Activated CD4-positive, alpha-beta memory T cell treated with anti-CD3 and anti-CD28 coated beads for 36 hours (primary cell): ENCODE results near the gene ATRNL1. TPM values are rescaled to one million over a fixed set of nuclear protein-coding genes. Genes with fewer than 3 reads are reported as not detected.
"Not testable (repeated sequence)": the region's sequence is repeated elsewhere in the genome, so short reads cannot be mapped to it uniquely, and the experiment has no call there.

ENCODE experiments used
- CTCF ChIA-PET: fragments of 350-600 bp; sonication (Branson Sonifier 250); formaldehyde crosslinking; loops from one replicate; lab custom pipeline; 2021; ENCODE audit warnings: antibody characterized with exemption, inconsistent platforms; lab: Charles Lee
- POLR2A ChIA-PET: fragments of 350-600 bp; sonication (Branson Sonifier 250); formaldehyde crosslinking; loops from one replicate; lab custom pipeline; 2021; ENCODE audit warnings: antibody characterized with exemption; lab: Charles Lee
- DNase-seq: peaks from one replicate; pipeline ENCODE4 v3.0.0-alpha.2; 2020
- H3K27ac Mint-ChIP-seq: one replicate; pipeline ENCODE4 v1.8.0; 2021; ENCODE audit warnings: mixed read lengths
- H3K27me3 Mint-ChIP-seq: one replicate; pipeline ENCODE4 v1.8.0; 2021; ENCODE audit warnings: mixed read lengths
- H3K36me3 Mint-ChIP-seq: one replicate; pipeline ENCODE4 v1.8.0; 2021; ENCODE audit warnings: mixed read lengths
- H3K4me1 Mint-ChIP-seq: one replicate; pipeline ENCODE4 v1.8.0; 2021; ENCODE audit warnings: low read depth, mixed read lengths
- H3K4me3 Mint-ChIP-seq: one replicate; pipeline ENCODE4 v1.8.0; 2021; ENCODE audit warnings: mild to moderate bottlenecking, mixed read lengths
- H3K9me3 Mint-ChIP-seq: one replicate; pipeline ENCODE4 v1.8.0; 2021; ENCODE audit warnings: mixed read lengths
- intact Hi-C: fragments of 100-400 bp; cut with micrococcal nuclease; formaldehyde crosslinking; loops from one replicate; pipeline ENCODE4 v1.15.1; 2023
- total RNA-seq, 2 experiments: library from RNA; stranded (reverse); gene quantifications; one replicate each; pipeline ENCODE4 v1.2.3, GENCODE V29; 2021

ATRNL1 gene
- total RNA-seq, 2 experiments from 2014 or later = 0.12 to 0.17 TPM

- H3K36me3 Mint-ChIP-seq, H3K27ac Mint-ChIP-seq, H3K27me3 Mint-ChIP-seq, DNase-seq, H3K4me3 Mint-ChIP-seq, CTCF ChIA-PET, H3K4me1 Mint-ChIP-seq, intact Hi-C loops, POLR2A ChIA-PET: not testable (repeated sequence)
- peaks cover 13% of the 10 kb centered on the region for H3K9me3 Mint-ChIP-seq
These were observed 160.6 kb downstream of the ATRNL1 start for GRCh38 chr10:115253765-115254164.

GRCh38 chr10:115272482-115272881 lies 179.3 kb downstream of the ATRNL1 start:
- H3K27ac Mint-ChIP-seq = no peak overlapping the region
- POLR2A ChIA-PET = no interaction called here
- H3K4me1 Mint-ChIP-seq = no peaks in the 10 kb centered on the region
- DNase-seq = no peak
- H3K36me3 Mint-ChIP-seq = no peaks in the 10 kb centered on the region
- intact Hi-C loops = no loop called here
- H3K27me3 Mint-ChIP-seq = no peaks in the 10 kb centered on the region
- no peak overlapping the region for H3K4me3 Mint-ChIP-seq
- CTCF ChIA-PET = no interaction called here
- H3K9me3 Mint-ChIP-seq = no peaks in the 10 kb centered on the region

- no peaks in the 10 kb centered on the region for H3K9me3 Mint-ChIP-seq
- H3K36me3 Mint-ChIP-seq = no peaks in the 10 kb centered on the region
- no peak for DNase-seq
- no peaks in the 10 kb centered on the region for H3K27me3 Mint-ChIP-seq
- POLR2A ChIA-PET = no interaction called here
- H3K27ac Mint-ChIP-seq = no peak overlapping the region
- intact Hi-C loops = no loop called here
- CTCF ChIA-PET = no interaction called here
- H3K4me1 Mint-ChIP-seq = no peaks in the 10 kb centered on the region
- H3K4me3 Mint-ChIP-seq = no peak overlapping the region
These were observed 185.1 kb downstream of the ATRNL1 start for GRCh38 chr10:115278294-115278693.

GRCh38 chr10:115295213-115295805 lies 202.1 kb downstream of the ATRNL1 start:
- no peaks in the 10 kb centered on the region for H3K4me1 Mint-ChIP-seq
- CTCF ChIA-PET = no interaction called here
- H3K4me3 Mint-ChIP-seq = no peak overlapping the region
- H3K27me3 Mint-ChIP-seq = no peaks in the 10 kb centered on the region
- intact Hi-C loops = no loop called here
- H3K9me3 Mint-ChIP-seq = peaks cover 22% of the 10 kb centered on the region
- H3K36me3 Mint-ChIP-seq = no peaks in the 10 kb centered on the region
- DNase-seq = no peak
- H3K27ac Mint-ChIP-seq = no peak overlapping the region
- POLR2A ChIA-PET = no interaction called here

- Mint-ChIP-seq H3K4me3 (no peak overlapping the region), H3K4me1 (no peaks in the 10 kb centered on the region), H3K9me3 (peaks cover 4% of the 10 kb centered on the region), H3K27ac (no peak overlapping the region), H3K36me3 (no peaks in the 10 kb centered on the region), H3K27me3 (no peaks in the 10 kb centered on the region)
- no peak for DNase-seq
- intact Hi-C loops = no loop called here
- ChIA-PET POLR2A (no interaction called here), CTCF (no interaction called here)
These were observed 206.9 kb downstream of the ATRNL1 start for GRCh38 chr10:115300080-115300479.

- H3K4me3 Mint-ChIP-seq, CTCF ChIA-PET, POLR2A ChIA-PET, H3K4me1 Mint-ChIP-seq, H3K27ac Mint-ChIP-seq, intact Hi-C loops, H3K27me3 Mint-ChIP-seq, H3K36me3 Mint-ChIP-seq, DNase-seq: not testable (repeated sequence)
- H3K9me3 Mint-ChIP-seq = peaks cover 11% of the 10 kb centered on the region
These were observed 226.5 kb downstream of the ATRNL1 start for GRCh38 chr10:115319669-115320068.

- H3K36me3 Mint-ChIP-seq = no peaks in the 10 kb centered on the region
- CTCF ChIA-PET = no interaction called here
- intact Hi-C loops = no loop called here
- DNase-seq = no peak
- H3K4me1 Mint-ChIP-seq = no peaks in the 10 kb centered on the region
- H3K9me3 Mint-ChIP-seq = peaks cover 11% of the 10 kb centered on the region
- no peaks in the 10 kb centered on the region for H3K27me3 Mint-ChIP-seq
- H3K27ac Mint-ChIP-seq = no peak overlapping the region
- POLR2A ChIA-PET = no interaction called here
- no peak overlapping the region for H3K4me3 Mint-ChIP-seq
These were observed 228.2 kb downstream of the ATRNL1 start for GRCh38 chr10:115321360-115321759.

- H3K27ac Mint-ChIP-seq = no peak overlapping the region
- peaks cover 6% of the 10 kb centered on the region for H3K9me3 Mint-ChIP-seq
- CTCF ChIA-PET = no interaction called here
- H3K27me3 Mint-ChIP-seq = no peaks in the 10 kb centered on the region
- no peak for DNase-seq
- intact Hi-C loops = no loop called here
- H3K4me3 Mint-ChIP-seq = no peak overlapping the region
- POLR2A ChIA-PET = no interaction called here
- no peaks in the 10 kb centered on the region for H3K36me3 Mint-ChIP-seq
- no peaks in the 10 kb centered on the region for H3K4me1 Mint-ChIP-seq
These were observed 235.2 kb downstream of the ATRNL1 start for GRCh38 chr10:115328331-115328730.

- ChIA-PET POLR2A (no interaction called here), CTCF (no interaction called here)
- peaks cover 6% of the 10 kb centered on the region for H3K9me3 Mint-ChIP-seq
- no peaks in the 10 kb centered on the region for H3K36me3 Mint-ChIP-seq
- H3K27me3 Mint-ChIP-seq = no peaks in the 10 kb centered on the region
- H3K4me1 Mint-ChIP-seq = no peaks in the 10 kb centered on the region
- no peak for DNase-seq
- H3K27ac Mint-ChIP-seq = no peak overlapping the region
- no peak overlapping the region for H3K4me3 Mint-ChIP-seq
- intact Hi-C loops = no loop called here
These were observed 242.2 kb downstream of the ATRNL1 start for GRCh38 chr10:115335366-115335765.

GRCh38 chr10:115355162-115355760 lies 262.1 kb downstream of the ATRNL1 start:
- no peak overlapping the region for H3K27ac Mint-ChIP-seq
- DNase-seq = peak; percentile 12
- ChIA-PET POLR2A (no interaction called here), CTCF (no interaction called here)
- H3K9me3 Mint-ChIP-seq = no peaks in the 10 kb centered on the region
- no peaks in the 10 kb centered on the region for H3K36me3 Mint-ChIP-seq
- H3K27me3 Mint-ChIP-seq = no peaks in the 10 kb centered on the region
- H3K4me3 Mint-ChIP-seq = no peak overlapping the region
- H3K4me1 Mint-ChIP-seq = no peaks in the 10 kb centered on the region
- intact Hi-C loops = loop anchor here (2.0 kb wide), 1 partner anchor 1032 kb away; no protein-coding TSS in a partner anchor

GRCh38 chr10:115367920-115368319 lies 274.8 kb downstream of the ATRNL1 start:
- intact Hi-C loops, H3K36me3 Mint-ChIP-seq: not testable (repeated sequence)

GRCh38 chr10:115379064-115379463 lies 285.9 kb downstream of the ATRNL1 start:
- DNase-seq = no peak
- intact Hi-C loops = no loop called here
- no peak overlapping the region for H3K4me3 Mint-ChIP-seq
- no peaks in the 10 kb centered on the region for H3K4me1 Mint-ChIP-seq
- H3K27ac Mint-ChIP-seq = no peak overlapping the region
- ChIA-PET POLR2A (no interaction called here), CTCF (no interaction called here)
- peaks cover 6% of the 10 kb centered on the region for H3K9me3 Mint-ChIP-seq
- no peaks in the 10 kb centered on the region for H3K27me3 Mint-ChIP-seq
- no peaks in the 10 kb centered on the region for H3K36me3 Mint-ChIP-seq

More at GRCh38 chr10:115367920-115368319, 274.8 kb downstream of the ATRNL1 start:
- H3K4me1 Mint-ChIP-seq, H3K4me3 Mint-ChIP-seq, H3K27me3 Mint-ChIP-seq, POLR2A ChIA-PET, DNase-seq, CTCF ChIA-PET, H3K27ac Mint-ChIP-seq: not testable (repeated sequence)
- peaks cover 31% of the 10 kb centered on the region for H3K9me3 Mint-ChIP-seq

- Mint-ChIP-seq H3K9me3 (no peaks in the 10 kb centered on the region), H3K4me1 (no peaks in the 10 kb centered on the region), H3K27ac (no peak overlapping the region), H3K4me3 (no peak overlapping the region), H3K36me3 (no peaks in the 10 kb centered on the region), H3K27me3 (no peaks in the 10 kb centered on the region)
- intact Hi-C loops = no loop called here
- ChIA-PET POLR2A (no interaction called here), CTCF (no interaction called here)
- no peak for DNase-seq
These were observed 291.5 kb downstream of the ATRNL1 start for GRCh38 chr10:115384665-115385064.
